Hepatocyte (in vitro differentiated cells): ENCODE results near the gene UBR7. TPM values are rescaled to one million over a fixed set of nuclear protein-coding genes. Genes with fewer than 3 reads are reported as not detected.
"Not testable (repeated sequence)": the region's sequence is repeated elsewhere in the genome, so short reads cannot be mapped to it uniquely, and the experiment has no call there.

ENCODE experiments used
- DNase-seq: peaks from one replicate; pipeline ENCODE4 v3.0.0-alpha.2; 2016; ENCODE audit warnings: low spot score
- H2AFZ ChIP-seq: fragments of 200-600 bp; sonication (generic); 2 replicates; pipeline ENCODE4 v1.6.0; 2016; ENCODE audit warnings: antibody characterized with exemption, mild to moderate bottlenecking
- H3K27ac ChIP-seq: fragments of 200-600 bp; sonication (generic); 2 replicates; pipeline ENCODE4 v1.5.1; 2016; ENCODE audit warnings: mild to moderate bottlenecking
- H3K27me3 ChIP-seq: fragments of 200-600 bp; sonication (generic); 2 replicates; pipeline ENCODE4 v1.6.1; 2016
- H3K36me3 ChIP-seq: fragments of 200-600 bp; sonication (generic); replicated peaks from 2 replicates; pipeline ENCODE4 v1.5.1; 2016; ENCODE audit warnings: low read depth; ENCODE audit not compliant: insufficient read depth
- H3K4me1 ChIP-seq: fragments of 200-600 bp; sonication (generic); 2 replicates; pipeline ENCODE4 v1.5.1; 2016; ENCODE audit warnings: mild to moderate bottlenecking, moderate library complexity; ENCODE audit not compliant: insufficient read depth
- H3K4me2 ChIP-seq: fragments of 200-600 bp; sonication (generic); 2 replicates; pipeline ENCODE4 v1.6.0; 2016
- H3K4me3 ChIP-seq: fragments of 200-600 bp; sonication (generic); 2 replicates; pipeline ENCODE4 v1.5.1; 2016; ENCODE audit warnings: mild to moderate bottlenecking
- H3K79me2 ChIP-seq: fragments of 200-600 bp; sonication (generic); 2 replicates; pipeline ENCODE4 v1.6.0; 2017; ENCODE audit warnings: mild to moderate bottlenecking
- H3K9me2 ChIP-seq: fragments of 200-600 bp; sonication (generic); replicated peaks from 2 replicates; pipeline ENCODE4 v1.6.0; 2017; ENCODE audit warnings: mild to moderate bottlenecking; ENCODE audit not compliant: insufficient read depth
- H3K9me3 ChIP-seq: fragments of 200-600 bp; sonication (generic); 2 replicates; pipeline ENCODE4 v1.5.1; 2016; ENCODE audit warnings: low read depth, mild to moderate bottlenecking
- H4K20me1 ChIP-seq: fragments of 200-600 bp; sonication (generic); 2 replicates; pipeline ENCODE4 v1.6.0; 2016; ENCODE audit warnings: mild to moderate bottlenecking; ENCODE audit not compliant: insufficient read depth, poor library complexity, severe bottlenecking
- EZH2 ChIP-seq: fragments of 200-600 bp; sonication (generic); IDR thresholded peaks from 2 replicates; pipeline ENCODE4 v1.6.1; 2016; ENCODE audit warnings: antibody characterized with exemption, mild to moderate bottlenecking, borderline replicate concordance
- EZH2phosphoT487 ChIP-seq: fragments of 200-600 bp; sonication (generic); IDR thresholded peaks from one replicate; pipeline ENCODE4 v1.6.1; 2018; ENCODE audit warnings: antibody characterized with exemption, mild to moderate bottlenecking, low read depth, moderate library complexity; ENCODE audit not compliant: unreplicated experiment, severe bottlenecking
- WGBS: methylation state at CpG from one replicate; pipeline ENCODE4 v1.1.6; 2016; ENCODE audit warnings: low lambda C conversion rate; ENCODE audit errors: missing lambda C conversion rate; 5-methylcytosine and 5-hydroxymethylcytosine counted together
- polyA plus RNA-seq: library from polyadenylated mRNA; unstranded; fragments of >200 nt; fragmentation: Nextera tagmentation; extraction: Ambion mirVana; gene quantifications from 2 replicates; pipeline ENCODE4 v1.2.1, GENCODE V29; 2016
- total RNA-seq: library from RNA; depleted of rRNA; stranded (reverse); fragments of >200 nt; gene quantifications from 2 replicates; pipeline ENCODE4 v1.2.3, GENCODE V29; 2014
- TF ChIP-seq, protein P1 (sequence below): fragments of 200-600 bp; sonication (generic); IDR thresholded peaks from 2 replicates; pipeline ENCODE4 v1.5.1; 2016; ENCODE audit warnings: antibody characterized with exemption, mild to moderate bottlenecking; ENCODE audit not compliant: poor library complexity

Gene UBR7
- total and polyA plus RNA-seq, 2 experiments from 2014 or later: 13.1 to 16.3 TPM

DNA sequence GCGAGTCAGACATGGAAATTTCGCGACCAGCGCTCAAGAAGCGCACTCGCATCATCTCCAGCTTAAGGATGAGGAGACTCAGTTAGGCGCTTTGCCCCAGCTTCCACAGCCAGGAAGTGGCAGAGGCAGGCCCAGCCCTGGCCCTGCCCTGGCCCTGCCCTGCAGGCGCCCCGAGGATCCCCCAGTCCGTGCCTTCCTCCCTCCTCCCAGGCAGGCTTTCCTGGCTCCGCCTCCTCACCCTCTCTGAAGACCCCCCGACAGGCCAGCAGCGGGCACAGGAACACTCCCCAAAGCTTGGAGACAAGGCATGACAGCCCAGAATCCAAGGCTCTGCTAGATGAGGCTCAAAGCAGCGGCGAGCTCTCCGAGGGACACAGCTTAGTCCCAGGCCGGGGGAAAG lies 25.1 kb downstream of the UBR7 start:
- 93% methylated on average over 15 of the region's 17 CpGs for WGBS
- TF ChIP-seq, protein P1, sequence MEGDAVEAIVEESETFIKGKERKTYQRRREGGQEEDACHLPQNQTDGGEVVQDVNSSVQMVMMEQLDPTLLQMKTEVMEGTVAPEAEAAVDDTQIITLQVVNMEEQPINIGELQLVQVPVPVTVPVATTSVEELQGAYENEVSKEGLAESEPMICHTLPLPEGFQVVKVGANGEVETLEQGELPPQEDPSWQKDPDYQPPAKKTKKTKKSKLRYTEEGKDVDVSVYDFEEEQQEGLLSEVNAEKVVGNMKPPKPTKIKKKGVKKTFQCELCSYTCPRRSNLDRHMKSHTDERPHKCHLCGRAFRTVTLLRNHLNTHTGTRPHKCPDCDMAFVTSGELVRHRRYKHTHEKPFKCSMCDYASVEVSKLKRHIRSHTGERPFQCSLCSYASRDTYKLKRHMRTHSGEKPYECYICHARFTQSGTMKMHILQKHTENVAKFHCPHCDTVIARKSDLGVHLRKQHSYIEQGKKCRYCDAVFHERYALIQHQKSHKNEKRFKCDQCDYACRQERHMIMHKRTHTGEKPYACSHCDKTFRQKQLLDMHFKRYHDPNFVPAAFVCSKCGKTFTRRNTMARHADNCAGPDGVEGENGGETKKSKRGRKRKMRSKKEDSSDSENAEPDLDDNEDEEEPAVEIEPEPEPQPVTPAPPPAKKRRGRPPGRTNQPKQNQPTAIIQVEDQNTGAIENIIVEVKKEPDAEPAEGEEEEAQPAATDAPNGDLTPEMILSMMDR: no peak
- no peak for TF ChIP-seq EZH2phosphoT487
- no peak for TF ChIP-seq EZH2
- no peak overlapping the region for H3K27ac ChIP-seq
- H3K9me3 ChIP-seq: no peaks in the 10 kb centered on the region
- no peaks in the 10 kb centered on the region for H4K20me1 ChIP-seq
- no peaks in the 10 kb centered on the region for H3K9me2 ChIP-seq
- H3K4me2 ChIP-seq: no peak overlapping the region
- no peak for DNase-seq
- no peaks in the 10 kb centered on the region for H3K4me1 ChIP-seq
- no peak overlapping the region for H2AFZ ChIP-seq
- H3K79me2 ChIP-seq: no peaks in the 10 kb centered on the region
- no peak overlapping the region for H3K4me3 ChIP-seq
- no peaks in the 10 kb centered on the region for H3K36me3 ChIP-seq
- no peaks in the 10 kb centered on the region for H3K27me3 ChIP-seq

DNA sequence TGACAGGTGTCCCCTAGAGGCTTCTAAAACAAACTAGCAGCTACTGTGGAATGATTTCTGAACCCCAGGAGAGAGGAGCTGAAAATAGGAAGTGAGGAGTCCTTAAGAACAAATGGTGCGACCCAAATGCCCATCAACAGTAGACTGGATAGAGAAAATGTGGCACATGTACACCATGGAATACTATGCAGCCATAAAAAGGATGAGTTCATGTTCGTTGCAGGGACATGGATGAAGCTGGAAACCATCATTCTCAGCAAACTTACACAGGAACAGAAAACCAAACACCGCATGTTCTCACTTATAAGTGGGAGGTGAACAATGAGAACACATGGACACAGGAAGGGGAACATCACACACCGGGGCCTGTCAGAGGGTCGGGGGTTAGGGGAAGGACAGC lies 26.0 kb downstream of the UBR7 start:
- not testable (repeated sequence) for H3K9me3 ChIP-seq, H3K36me3 ChIP-seq, H3K4me3 ChIP-seq, H3K27ac ChIP-seq, H4K20me1 ChIP-seq, H3K27me3 ChIP-seq, DNase-seq, H3K79me2 ChIP-seq, H3K4me2 ChIP-seq, H3K9me2 ChIP-seq, H2AFZ ChIP-seq, H3K4me1 ChIP-seq
- 93% methylated on average over 5 of the region's 5 CpGs for WGBS

DNA sequence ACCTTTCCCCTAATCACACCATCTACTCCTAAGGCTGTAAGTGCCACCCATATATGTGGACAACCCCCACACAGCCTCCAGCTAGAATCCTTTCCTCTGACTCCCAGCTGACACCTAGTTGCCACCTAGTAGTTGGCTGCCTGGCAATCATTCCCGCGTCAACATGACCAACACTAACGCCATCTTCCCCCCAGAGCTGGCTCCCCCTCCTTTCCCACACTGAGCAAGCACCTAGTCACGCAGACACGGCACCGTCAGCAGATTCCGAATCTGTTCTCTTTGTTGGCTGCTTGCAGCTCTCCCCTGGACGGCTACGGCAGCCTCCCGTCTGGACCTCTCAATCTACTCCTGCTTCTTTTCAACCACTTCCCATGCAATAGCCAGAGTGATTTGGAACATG lies 27.7 kb downstream of the UBR7 start:
- 57% methylated on average over 10 of the region's 10 CpGs for WGBS
- Histone ChIP-seq H3K9me2 (no peaks in the 10 kb centered on the region), H3K4me3 (no peak overlapping the region), H3K27ac (no peak overlapping the region), H2AFZ (no peak overlapping the region), H3K36me3 (no peaks in the 10 kb centered on the region), H4K20me1 (no peaks in the 10 kb centered on the region), H3K79me2 (no peaks in the 10 kb centered on the region), H3K4me2 (no peak overlapping the region), H3K27me3 (no peaks in the 10 kb centered on the region), H3K4me1 (no peaks in the 10 kb centered on the region), H3K9me3 (no peaks in the 10 kb centered on the region)
- DNase-seq: no peak
- TF ChIP-seq EZH2 (no peak), EZH2phosphoT487 (no peak)
- TF ChIP-seq, protein P1: no peak

DNA sequence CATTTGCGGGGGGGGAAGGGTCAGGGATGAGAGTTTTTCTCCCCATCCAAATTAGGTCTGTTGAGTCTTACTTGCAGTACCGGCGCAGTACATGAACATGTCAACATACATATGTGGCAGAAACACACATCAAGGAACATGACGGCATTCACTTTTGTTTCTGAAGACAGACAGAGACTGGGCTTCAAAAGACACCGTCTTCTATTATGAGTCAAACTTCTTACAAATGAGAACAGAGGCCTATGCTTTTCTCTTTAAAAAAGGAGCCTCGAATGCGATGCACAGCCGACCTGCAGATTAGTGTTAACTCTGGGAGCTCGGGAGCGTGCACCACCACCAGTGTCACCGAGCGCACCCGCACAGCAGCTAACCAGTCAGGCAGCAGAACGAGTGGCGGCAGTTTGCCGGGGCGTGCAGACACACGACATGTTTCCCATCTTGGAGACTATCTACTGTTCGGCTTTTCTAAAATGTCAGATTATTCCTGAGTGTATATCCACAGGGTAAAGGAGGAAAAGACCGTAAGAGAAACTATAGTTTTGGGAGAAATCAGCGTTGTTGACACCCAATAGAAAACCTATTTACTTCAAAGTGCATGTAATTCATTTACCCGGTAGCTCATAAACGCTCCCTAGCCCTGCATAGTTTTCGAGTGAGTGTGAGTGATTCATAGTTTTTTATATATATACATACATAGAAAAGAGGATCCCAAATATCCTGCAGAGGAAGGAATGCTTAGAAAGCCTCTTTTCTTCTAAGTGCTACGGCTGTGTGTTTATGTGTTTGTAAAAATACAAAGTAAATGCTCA lies 33.0 kb downstream of the UBR7 start:
- Histone ChIP-seq H3K36me3 (peaks cover 5% of the 10 kb centered on the region), H3K4me2 (no peak overlapping the region), H3K4me1 (no peaks in the 10 kb centered on the region), H2AFZ (no peak overlapping the region), H4K20me1 (no peaks in the 10 kb centered on the region), H3K9me2 (no peaks in the 10 kb centered on the region), H3K79me2 (no peaks in the 10 kb centered on the region), H3K27ac (no peak overlapping the region), H3K4me3 (no peak overlapping the region), H3K27me3 (no peaks in the 10 kb centered on the region), H3K9me3 (no peaks in the 10 kb centered on the region)
- DNase-seq: no peak
- no peak for TF ChIP-seq EZH2
- TF ChIP-seq EZH2phosphoT487: no peak
- TF ChIP-seq, protein P1: no peak
- 82% methylated on average over 25 of the region's 25 CpGs for WGBS
